Adipose tissue (tissue), 3 donors: ENCODE results near the gene OR4F6. TPM values are rescaled to one million over a fixed set of nuclear protein-coding genes. Genes with fewer than 3 reads are reported as not detected.

ENCODE experiments used
- H3K27ac ChIP-seq: one replicate; pipeline ENCODE4 v1.5.1; 2013; ENCODE audit warnings: low read depth, low read length
- WGBS, 3 donors: extraction: QIAGEN DNeasy Blood & Tissue Kit; methylation state at CpG; one replicate each; pipeline ENCODE4 v1.1.7; 2013; 5-methylcytosine and 5-hydroxymethylcytosine counted together
- polyA plus RNA-seq, 3 donors: library from polyadenylated mRNA; stranded (reverse); fragments of 200-250 nt; gene quantifications; one replicate each; pipeline ENCODE4 v1.2.3, GENCODE V29; 2013
- donor health status: healthy with polysubstance abuse.
- donor health status: Bipolar disorder and iron deficiency.
- donor health status: healthy.

Gene OR4F6
- polyA plus RNA-seq, 3 donors, result not detected

DNA sequence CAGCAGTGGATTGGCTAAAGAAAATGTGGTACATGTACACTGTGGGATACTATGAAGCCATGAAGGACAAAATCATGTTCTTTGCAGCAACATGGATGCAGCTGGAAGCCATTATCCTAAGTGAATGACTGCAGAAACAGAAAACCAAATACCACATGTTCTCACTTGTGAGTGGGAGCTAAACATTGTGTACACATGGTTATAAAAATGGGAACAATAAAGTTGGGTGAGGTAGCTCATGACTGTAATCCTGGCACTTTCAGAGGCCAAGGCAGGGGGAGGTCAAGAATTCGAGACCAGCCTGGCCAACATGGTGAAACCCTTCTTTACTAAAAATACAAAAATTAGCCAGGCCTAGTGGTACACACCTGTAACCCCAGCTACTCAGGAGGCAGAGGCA, 3.6 kb upstream of the OR4F6 start:
- WGBS, 3 donors, result 52 to 65% (median 58%) methylated on average over 1 of the region's 1 CpG
- H3K27ac ChIP-seq, result no peak overlapping the region

DNA sequence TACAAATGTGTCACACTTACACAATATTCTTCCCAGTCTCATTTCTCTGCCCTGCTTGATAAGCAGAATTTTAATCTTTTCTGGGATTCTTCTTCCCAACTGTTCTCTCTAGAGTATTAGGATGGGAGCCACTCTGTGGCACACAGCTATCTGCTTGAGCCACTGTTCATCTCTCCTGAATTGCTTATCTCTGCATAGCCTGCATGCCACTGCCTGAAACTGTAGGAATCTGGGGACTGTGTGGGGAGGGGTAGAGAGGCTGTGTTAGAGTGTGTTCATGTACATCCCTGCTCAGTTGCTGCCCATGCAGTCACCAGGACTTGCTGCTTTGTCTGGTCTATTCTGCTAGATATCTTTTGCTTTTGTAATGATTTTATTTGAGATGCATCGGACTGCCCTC, 2.3 kb upstream of the OR4F6 start:
- 82 to 92% (median 85%) methylated on average over 1 of the region's 1 CpG for WGBS, 3 donors

DNA sequence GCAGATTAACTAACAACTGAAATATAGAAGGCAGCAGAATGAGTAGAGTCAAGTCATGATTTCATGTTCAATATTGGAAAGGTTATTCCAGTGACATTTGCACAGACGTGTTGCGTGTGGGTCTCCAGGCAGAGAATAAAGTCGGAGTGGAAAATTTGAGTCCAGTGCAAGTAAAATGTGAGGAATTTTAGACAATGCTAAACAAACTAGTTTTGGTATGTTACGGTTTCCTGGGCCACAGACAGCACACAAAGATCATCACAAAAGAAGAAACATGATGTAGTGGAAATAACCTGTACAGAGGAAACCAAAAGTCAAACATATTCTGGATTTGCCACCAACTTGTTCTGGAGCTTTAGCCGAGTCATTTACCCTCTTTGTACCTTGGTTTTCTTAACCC, 367 bp downstream of the OR4F6 start:
- WGBS, 3 donors, result 69 to 79% (median 76%) methylated on average over 5 of the region's 5 CpGs
- no peak overlapping the region for H3K27ac ChIP-seq

More for the DNA sequence above, 2.3 kb upstream of the OR4F6 start:
- no peak overlapping the region for H3K27ac ChIP-seq

DNA sequence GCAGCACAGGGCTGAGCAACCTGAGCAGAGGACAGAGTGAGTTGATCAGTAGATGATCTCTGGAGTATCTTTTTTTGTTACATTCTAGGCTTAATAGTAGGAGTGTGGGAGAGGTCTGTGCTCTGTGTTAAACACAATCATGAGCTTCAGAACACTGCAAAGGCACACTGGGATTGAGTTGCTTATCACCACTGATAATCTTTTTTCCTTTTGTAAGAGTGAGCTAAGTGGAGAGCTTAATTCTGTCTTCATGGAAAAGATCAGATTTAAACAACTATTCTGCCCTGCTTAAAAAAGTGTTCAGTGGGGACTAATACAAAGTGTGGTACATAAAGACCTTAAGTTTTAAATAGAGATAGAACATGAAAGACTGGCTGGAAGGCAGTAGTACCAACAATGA, 1.1 kb downstream of the OR4F6 start:
- H3K27ac ChIP-seq, result no peak overlapping the region

DNA sequence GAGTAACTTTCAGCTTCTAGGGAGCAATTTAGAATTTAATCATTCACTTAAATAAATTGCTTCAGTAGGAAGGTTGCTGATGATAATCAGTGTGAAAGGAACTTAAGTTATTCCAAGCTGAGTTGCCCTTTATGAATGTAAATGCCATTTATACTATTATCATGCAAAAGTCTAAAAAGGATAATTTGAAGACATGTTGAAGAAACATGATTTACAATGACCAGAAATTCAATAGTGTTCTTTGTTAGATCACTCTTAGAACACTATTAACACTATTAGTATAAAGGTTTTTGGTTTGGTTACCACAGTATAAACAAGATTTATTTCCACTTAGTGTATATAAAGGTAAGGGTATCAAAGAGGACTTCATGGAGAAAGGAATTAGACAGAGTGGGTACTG, 1.6 kb downstream of the OR4F6 start:
- H3K27ac ChIP-seq, result no peak overlapping the region

DNA sequence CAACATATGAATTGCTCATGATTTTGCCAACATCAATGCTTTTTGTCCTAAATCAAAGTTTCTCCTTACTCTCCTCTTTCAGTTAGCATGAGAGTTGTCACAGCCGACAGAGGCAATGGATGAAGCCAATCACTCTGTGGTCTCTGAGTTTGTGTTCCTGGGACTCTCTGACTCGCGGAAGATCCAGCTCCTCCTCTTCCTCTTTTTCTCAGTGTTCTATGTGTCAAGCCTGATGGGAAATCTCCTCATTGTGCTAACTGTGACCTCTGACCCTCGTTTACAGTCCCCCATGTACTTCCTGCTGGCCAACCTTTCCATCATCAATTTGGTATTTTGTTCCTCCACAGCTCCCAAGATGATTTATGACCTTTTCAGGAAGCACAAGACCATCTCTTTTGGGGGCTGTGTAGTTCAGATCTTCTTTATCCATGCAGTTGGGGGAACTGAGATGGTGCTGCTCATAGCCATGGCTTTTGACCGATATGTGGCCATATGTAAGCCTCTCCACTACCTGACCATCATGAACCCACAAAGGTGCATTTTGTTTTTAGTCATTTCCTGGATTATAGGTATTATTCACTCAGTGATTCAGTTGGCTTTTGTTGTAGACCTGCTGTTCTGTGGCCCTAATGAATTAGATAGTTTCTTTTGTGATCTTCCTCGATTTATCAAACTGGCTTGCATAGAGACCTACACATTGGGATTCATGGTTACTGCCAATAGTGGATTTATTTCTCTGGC, 2.5 kb downstream of the OR4F6 start:
- 62 to 68% (median 66%) methylated on average over 6 of the region's 6 CpGs for WGBS, 3 donors
- no peak overlapping the region for H3K27ac ChIP-seq

DNA sequence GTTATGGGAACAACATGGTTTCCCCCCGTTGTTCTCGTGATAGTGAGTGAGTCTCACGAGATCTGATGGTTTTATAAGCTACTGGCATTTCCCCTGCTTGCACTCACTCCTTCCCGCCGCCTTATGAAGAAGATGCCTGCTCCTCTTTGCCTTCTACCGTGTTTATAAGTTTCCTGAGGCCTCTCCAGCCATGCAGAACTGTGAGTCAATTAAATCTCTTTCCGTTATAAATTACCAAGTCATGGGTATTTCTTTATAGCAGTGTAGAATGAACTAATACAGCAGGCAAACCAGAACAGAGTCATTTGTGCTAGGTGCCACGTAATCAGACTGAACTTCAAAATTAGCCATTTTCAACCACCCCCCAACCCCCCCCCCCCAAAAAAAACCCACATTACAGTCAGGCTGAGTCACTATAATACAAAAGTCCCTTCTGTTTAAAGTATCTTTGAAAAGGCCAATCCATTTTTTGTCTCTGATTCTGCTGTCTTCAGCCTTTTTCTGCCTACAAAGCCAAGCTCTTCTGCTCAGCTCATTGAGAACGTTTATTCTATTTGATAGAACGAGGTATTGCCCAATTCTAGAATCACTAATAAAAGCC, 4.1 kb downstream of the OR4F6 start:
- WGBS, 3 donors, result 64 to 74% (median 70%) methylated on average over 10 of the region's 10 CpGs
- H3K27ac ChIP-seq, result no peak overlapping the region

DNA sequence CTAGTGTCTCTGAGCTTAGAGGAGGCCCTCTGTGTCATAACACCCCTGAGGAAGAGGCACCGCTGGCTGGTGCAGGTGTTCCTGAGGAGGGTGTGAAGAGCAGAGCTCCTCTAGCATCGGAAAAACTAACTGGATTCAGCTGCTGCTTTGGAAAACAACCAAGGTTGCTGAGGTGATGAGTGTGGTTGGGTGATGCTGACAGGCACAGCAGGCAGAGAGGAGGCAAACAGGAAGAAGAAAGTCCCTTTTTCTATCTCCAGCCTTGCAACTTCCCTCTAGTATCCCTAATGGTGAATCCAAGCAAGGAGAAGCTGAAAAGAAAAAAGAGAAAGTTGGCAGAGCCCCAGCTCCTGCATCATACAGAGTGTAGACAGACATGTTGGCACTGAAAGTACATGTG, 4.9 kb downstream of the OR4F6 start:
- H3K27ac ChIP-seq, result no peak overlapping the region
- WGBS, 3 donors, result 58 to 72% (median 63%) methylated on average over 2 of the region's 2 CpGs

DNA sequence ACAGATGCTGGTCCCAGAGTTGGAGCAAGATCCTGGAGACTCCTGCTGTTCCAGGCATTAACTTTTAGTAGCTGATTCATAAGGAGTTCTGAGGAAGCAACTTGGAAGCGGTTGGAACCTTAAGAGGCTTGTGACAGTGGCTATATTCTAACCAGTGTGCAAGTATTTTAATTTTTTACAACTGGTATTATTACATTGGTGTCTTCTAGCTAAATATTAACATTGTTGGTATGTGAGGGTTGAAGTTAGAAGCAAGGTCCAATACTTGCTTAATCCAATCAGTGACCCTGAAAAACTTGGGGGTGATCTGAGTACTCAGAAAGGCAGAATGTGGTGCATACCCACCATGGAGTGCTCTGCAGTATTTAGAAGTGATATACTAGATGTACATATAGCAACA, 7.1 kb downstream of the OR4F6 start:
- no peak overlapping the region for H3K27ac ChIP-seq
- WGBS, 3 donors, result 89 to 90% (median 89%) methylated on average over 1 of the region's 1 CpG

DNA sequence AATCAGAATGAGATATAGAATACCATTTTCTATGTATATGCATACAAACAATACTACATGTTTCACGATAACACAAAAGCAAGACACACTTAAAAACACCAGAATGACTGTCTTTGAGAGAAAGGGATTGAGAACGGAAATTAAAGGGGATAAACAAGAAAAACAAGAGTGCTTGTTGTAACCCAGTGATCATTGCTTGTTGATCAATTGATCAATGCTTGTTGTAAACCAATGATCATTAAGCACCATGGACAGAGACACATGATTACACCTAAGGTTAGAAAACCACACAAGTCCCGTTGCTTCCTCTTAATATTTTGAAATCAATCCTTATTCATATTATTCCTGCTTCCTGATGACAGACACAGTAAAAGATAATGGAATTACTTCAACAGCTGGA, 7.6 kb downstream of the OR4F6 start:
- H3K27ac ChIP-seq, result no peak overlapping the region
- WGBS, 3 donors, result 47 to 55% (median 53%) methylated on average over 3 of the region's 3 CpGs

DNA sequence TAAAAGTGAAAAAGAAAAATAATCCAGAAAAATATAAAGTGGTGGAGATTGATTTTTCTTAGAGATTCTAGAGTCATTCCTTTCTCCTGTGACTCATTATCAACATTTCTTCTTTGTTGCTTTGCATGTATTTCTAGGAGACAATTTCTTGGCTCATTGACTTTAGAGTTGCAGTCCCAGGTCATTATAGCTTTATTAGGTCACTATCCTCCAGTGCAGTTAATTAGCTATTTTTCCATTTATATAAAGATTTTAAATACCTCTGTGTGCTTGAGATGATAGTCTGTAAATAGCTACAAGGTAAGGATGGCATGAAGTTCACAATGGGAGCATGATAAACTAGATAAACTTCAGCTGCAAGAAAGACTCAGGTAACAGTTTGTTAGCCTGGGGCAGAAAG, 8.6 kb downstream of the OR4F6 start, which contains the start of gene OR4F15:
OR4F15 (plus strand) TSS at position 301 of the 400 bp plus-strand sequence. CDS start 5,985 bp downstream, outside the sequence.
- no peak within 1 kb of the TSS for H3K27ac ChIP-seq

DNA sequence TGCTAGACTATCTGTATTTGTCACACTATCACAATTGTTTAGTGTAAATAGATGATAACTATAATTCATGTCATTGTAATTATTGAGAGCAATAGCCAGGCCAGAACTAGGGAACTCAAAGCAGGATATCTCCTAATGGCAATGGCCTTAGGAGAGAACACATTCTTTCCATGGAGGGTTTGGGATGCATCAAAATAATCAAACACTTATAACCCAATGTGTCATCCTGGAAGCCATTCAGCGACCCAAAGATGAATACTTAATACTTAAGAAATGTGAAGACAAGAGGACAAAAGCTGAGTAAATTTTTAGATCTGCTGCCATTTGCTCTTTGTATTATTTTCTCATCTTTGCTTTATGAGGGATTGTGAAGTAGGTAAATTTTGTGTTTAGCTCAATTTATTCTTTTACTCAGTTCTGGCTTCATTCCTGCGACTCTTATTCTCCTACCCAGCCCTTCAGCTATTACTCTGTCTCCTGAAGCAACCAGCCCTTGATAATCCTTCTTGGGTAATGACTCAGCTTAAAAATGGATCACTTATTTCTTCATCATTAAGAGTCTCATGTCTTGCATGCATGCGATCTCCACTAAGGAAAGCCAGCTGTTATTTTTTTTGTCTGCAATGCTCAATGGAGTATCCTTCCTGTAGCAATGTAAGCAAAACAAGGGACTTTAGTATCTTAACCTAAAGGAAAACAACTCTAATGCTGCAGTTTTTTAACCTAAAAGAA, 10.7 kb downstream of the OR4F6 start:
- 70 to 73% (median 71%) methylated on average over 3 of the region's 3 CpGs for WGBS, 3 donors
- H3K27ac ChIP-seq, result no peak overlapping the region

DNA sequence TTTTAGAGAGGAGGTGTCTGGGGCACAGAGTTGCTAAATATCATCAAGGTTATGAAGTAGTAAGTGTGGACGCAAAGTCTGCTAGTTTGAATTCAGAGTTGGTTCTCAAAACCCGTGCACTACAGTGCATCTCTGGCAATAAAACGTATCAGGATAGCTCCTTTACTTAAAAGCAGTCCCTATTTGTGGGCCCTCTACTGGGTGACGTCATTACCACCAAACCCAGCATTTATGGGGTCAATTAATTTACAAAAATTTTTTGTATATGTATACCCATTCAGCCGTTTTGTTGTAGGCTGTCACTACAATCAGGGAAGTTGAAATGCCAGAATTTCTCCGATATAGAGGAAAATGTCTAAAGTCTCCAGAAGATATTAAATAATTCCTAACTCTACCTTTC, 17.5 kb downstream of the OR4F6 start:
- H3K27ac ChIP-seq, result no peak overlapping the region
- WGBS, 3 donors, result 56 to 65% (median 59%) methylated on average over 6 of the region's 6 CpGs

DNA sequence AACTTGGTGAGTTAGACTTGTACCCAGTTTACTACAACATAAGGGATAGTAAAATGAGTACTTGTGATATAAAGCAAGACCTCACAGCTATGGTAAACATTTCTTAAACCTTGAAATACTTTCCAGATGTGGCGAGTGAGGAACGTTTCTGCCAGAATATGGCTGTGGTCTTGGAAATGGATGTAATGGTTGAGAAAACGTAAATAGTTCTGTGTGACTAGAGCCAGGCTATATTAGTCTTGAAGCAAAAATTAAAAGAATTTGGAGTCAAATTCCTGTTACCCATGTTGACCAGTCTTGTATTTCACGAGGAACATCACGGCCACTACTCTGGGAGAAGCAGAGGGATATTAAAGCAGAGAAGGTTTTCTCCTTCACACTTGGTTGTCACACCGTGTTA, 23.9 kb downstream of the OR4F6 start:
- WGBS, 3 donors, result 62 to 74% (median 63%) methylated on average over 6 of the region's 6 CpGs
- no peak overlapping the region for H3K27ac ChIP-seq

DNA sequence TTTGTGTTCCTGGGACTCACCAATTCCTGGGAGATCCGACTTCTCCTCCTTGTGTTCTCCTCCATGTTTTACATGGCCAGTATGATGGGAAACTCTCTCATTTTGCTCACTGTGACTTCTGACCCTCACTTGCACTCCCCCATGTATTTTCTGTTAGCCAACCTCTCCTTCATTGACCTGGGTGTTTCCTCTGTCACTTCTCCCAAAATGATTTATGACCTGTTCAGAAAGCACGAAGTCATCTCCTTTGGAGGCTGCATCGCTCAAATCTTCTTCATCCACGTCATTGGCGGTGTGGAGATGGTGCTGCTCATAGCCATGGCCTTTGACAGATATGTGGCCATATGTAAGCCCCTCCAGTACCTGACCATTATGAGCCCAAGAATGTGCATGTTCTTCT, 25.5 kb downstream of the OR4F6 start:
- H3K27ac ChIP-seq, result no peak overlapping the region
- 72 to 86% (median 80%) methylated on average over 5 of the region's 5 CpGs for WGBS, 3 donors

DNA sequence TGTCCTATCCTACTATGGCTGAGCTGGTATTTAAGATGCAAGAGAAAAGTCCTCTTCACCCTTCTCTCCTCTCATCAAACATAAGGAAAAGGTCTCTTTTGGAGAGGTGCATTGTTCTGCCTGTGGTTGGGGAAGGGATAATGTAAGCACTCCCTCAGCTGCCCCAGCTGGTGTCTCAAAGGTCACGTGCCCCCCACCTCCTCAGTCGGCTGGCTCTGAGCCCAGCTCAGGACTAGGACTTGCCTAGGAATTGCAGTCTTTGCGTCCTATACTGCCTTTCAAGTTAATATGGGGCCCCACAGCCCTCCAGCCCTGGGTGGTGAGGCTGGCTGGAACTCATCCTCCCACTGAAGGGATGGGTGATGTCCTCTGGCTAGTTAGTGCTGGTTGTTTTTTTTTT, 38.3 kb downstream of the OR4F6 start:
- H3K27ac ChIP-seq, result no peak overlapping the region
- 54 to 77% (median 59%) methylated on average over 3 of the region's 3 CpGs for WGBS, 3 donors

DNA sequence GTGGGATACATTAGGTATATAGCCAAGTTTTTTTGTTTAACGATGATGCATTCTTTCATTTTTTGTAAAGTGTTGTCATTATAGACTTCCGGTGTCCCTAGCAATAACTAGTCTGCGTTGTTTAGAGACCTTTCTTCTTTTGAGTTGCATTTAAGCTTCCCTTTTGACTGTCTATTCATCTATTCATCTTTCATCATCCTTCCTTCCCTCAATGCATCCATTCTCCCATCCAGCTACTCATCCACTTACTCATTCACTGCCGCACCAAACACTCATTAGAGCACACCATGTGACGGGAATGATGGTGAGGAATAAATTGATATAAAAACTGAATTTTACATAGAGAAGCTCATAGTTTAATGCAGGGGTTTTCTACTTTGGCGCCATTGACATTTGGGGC, 41.6 kb downstream of the OR4F6 start:
- WGBS, 3 donors, result 64 to 72% (median 70%) methylated on average over 6 of the region's 6 CpGs
- H3K27ac ChIP-seq, result no peak overlapping the region

DNA sequence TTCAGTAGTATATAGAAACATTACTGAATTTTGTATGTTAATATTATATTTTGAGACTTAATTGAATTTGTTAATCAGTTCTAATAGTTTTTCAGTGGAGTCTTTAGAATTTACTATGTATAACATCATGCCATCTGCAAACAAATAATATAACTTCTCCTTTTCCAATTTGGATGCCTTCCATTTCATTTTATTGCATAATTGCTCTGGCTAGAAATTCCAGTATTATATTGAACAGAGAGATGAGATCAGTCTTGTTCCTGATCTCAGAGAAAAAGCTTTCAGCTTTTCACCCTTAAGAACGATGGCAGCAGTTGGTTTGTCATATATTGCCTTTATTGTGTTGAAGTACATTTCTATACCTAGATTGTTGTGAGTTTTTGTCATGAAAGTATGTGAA, 49.0 kb downstream of the OR4F6 start:
- 48 to 58% (median 53%) methylated on average over 1 of the region's 1 CpG for WGBS, 3 donors
- no peak overlapping the region for H3K27ac ChIP-seq
